ENCODE measurements around the gene CYTH4.

DNA sequence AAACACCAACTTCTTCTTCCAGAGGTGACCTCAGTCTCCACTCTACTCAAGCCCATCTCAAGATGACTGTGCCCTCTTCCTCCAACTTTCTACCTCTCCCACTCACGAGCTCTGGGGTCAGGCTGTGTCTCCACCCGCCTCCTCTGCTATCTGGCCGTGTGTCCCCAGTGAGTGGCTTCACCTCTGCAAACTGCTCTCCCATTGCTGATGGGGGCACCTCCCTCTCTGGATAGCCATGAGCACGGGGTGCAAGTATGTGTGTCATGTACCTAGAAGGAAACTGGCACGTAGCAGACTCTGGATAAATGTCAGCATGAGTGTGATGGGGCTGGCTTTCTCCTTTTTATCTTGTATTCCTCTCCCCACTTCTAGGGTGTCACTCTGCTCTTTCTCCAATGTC is 20.0 kb upstream of the CYTH4 start:
- TF ChIP-seq, protein P1, sequence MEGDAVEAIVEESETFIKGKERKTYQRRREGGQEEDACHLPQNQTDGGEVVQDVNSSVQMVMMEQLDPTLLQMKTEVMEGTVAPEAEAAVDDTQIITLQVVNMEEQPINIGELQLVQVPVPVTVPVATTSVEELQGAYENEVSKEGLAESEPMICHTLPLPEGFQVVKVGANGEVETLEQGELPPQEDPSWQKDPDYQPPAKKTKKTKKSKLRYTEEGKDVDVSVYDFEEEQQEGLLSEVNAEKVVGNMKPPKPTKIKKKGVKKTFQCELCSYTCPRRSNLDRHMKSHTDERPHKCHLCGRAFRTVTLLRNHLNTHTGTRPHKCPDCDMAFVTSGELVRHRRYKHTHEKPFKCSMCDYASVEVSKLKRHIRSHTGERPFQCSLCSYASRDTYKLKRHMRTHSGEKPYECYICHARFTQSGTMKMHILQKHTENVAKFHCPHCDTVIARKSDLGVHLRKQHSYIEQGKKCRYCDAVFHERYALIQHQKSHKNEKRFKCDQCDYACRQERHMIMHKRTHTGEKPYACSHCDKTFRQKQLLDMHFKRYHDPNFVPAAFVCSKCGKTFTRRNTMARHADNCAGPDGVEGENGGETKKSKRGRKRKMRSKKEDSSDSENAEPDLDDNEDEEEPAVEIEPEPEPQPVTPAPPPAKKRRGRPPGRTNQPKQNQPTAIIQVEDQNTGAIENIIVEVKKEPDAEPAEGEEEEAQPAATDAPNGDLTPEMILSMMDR (IDR thresholded peaks at IDR 0.05) = no peak
- no peak for TF ChIP-seq EP300 (IDR thresholded peaks at IDR 0.05)
